Natural killer cell (primary cell): Measurements from ENCODE around the gene FOXP1. TPM values are rescaled to one million over a fixed set of nuclear protein-coding genes. Genes with fewer than 3 reads are reported as not detected.

ENCODE experiments used
- ATAC-seq, 3 donors: fragments of 150-1000 bp in 2 of 3; fragments of 200-7000 bp in 1 of 3; cut with Tn5 transposase; 1 replicate in 1 of 3; 2 replicates in 2 of 3; pipeline ENCODE4 v1.10.0; 2021; ENCODE audit warnings: mild to moderate bottlenecking in 2 of 3, moderate library complexity in 2 of 3
- DNase-seq, 2 donors: peaks; one replicate each; pipeline versions ENCODE4 v3.0.0 to v3.0.0-alpha.2; 2013 to 2021; ENCODE audit warnings: mixed read lengths in 1 of 2
- H3K27ac ChIP-seq: one replicate; pipeline ENCODE4 v1.5.1; 2013; ENCODE audit warnings: mild to moderate bottlenecking, low read length
- H3K27me3 ChIP-seq: one replicate; pipeline ENCODE4 v1.6.1; 2013; ENCODE audit warnings: low read length; ENCODE audit not compliant: control insufficient read depth, insufficient read depth
- H3K36me3 ChIP-seq: one replicate; pipeline ENCODE4 v1.6.1; 2013; ENCODE audit warnings: low read length; ENCODE audit not compliant: control insufficient read depth, insufficient read depth
- H3K4me1 ChIP-seq: one replicate; pipeline ENCODE4 v1.6.1; 2013; ENCODE audit warnings: low read length; ENCODE audit not compliant: control insufficient read depth, insufficient read depth
- H3K4me3 ChIP-seq: one replicate; pipeline ENCODE4 v1.5.1; 2013; ENCODE audit warnings: low read length
- H3K9me3 ChIP-seq: one replicate; pipeline ENCODE4 v1.6.1; 2013; ENCODE audit warnings: low read length; ENCODE audit not compliant: control insufficient read depth, insufficient read depth
- H3K27ac Mint-ChIP-seq, 2 donors: one replicate each; pipeline ENCODE4 v1.8.0; 2022; ENCODE audit warnings: mild to moderate bottlenecking in 2 of 2, mixed read lengths in 2 of 2, moderate library complexity in 1 of 2
- H3K27me3 Mint-ChIP-seq, 2 donors: one replicate each; pipeline ENCODE4 v1.8.0; 2022; ENCODE audit warnings: low read depth in 2 of 2, mixed read lengths in 2 of 2
- H3K36me3 Mint-ChIP-seq: one replicate; pipeline ENCODE4 v1.8.0; 2022; ENCODE audit warnings: mixed read lengths
- H3K4me1 Mint-ChIP-seq, 2 donors: one replicate each; pipeline ENCODE4 v1.8.0; 2022; ENCODE audit warnings: mixed read lengths in 2 of 2
- H3K4me3 Mint-ChIP-seq: one replicate; pipeline ENCODE4 v1.8.0; 2022; ENCODE audit warnings: mild to moderate bottlenecking, moderate library complexity, mixed read lengths
- H3K9me3 Mint-ChIP-seq, 2 donors: one replicate each; pipeline ENCODE4 v1.8.0; 2022; ENCODE audit warnings: mixed read lengths in 2 of 2
- CTCF ChIP-seq: fragments of 200-600 bp; IDR thresholded peaks from one replicate; pipeline ENCODE4 v1.8.0; 2022; ENCODE audit warnings: antibody characterized with exemption
- WGBS: methylation state at CpG from one replicate; pipeline ENCODE4 v1.1.7; 2013; ENCODE audit warnings: missing lambda C conversion rate; ENCODE audit not compliant: insufficient coverage; 5-methylcytosine and 5-hydroxymethylcytosine counted together
- intact Hi-C: fragments of 100-400 bp; cut with micrococcal nuclease; formaldehyde crosslinking; loops from one replicate; pipeline ENCODE4 v1.14.2; 2022
- total RNA-seq, 4 donors: library from RNA; stranded (reverse); fragments of 120-200 nt in 1 of 4; gene quantifications; one replicate each; pipeline versions ENCODE4 v1.2.3 to v1.2.4, GENCODE V29; 2013 to 2022

FOXP1 gene
- total RNA-seq, 3 donors from 2014 or later (not counting 1 experiment from before 2014, with no cell fraction given), result 166 to 185 (median 166) TPM

GRCh38 chr3:71078199-71078598, 505.3 kb downstream of the FOXP1 start:
- Mint-ChIP-seq H3K4me3 (no peak overlapping the region), H3K27me3 (no peaks in the 10 kb centered on the region), H3K4me1 (peaks cover 68 to 71% of the 10 kb centered on the region in 2 donors), H3K27ac (peak overlapping the region; percentile 65 to 70), H3K36me3 (no peaks in the 10 kb centered on the region), H3K9me3 (no peaks in the 10 kb centered on the region)
- DNase-seq (no peak), ATAC-seq (no peak)
- intact Hi-C loops, result no loop called here
- no peaks in the 10 kb centered on the region for H3K27me3 ChIP-seq
- H3K9me3 ChIP-seq, result no peaks in the 10 kb centered on the region
- no peak overlapping the region for H3K27ac ChIP-seq
- H3K4me3 ChIP-seq, result no peak overlapping the region
- no peaks in the 10 kb centered on the region for H3K36me3 ChIP-seq
- WGBS, result 93% methylated on average over 2 of the region's 3 CpGs
- H3K4me1 ChIP-seq, result peaks cover 23% of the 10 kb centered on the region
- no peak for TF ChIP-seq CTCF

DNA sequence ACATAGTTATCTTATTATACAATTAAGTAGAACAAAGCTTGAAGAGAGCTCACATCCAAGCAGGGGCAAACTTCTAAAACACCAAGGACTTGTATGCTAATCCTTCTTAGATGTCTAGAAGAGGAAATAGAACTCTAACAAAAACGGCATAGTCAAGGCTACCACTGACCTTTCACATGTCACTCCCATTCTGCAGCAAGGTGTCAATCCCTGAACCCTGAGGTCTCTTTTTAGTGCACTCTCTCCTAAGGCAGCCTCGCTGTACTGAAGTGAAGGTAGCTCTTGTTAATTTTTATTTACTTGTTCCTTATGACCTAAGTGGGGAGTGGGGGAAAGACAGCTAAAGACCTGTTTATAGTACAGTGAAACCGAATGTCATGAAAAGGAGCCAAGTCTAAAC, 506.5 kb downstream of the FOXP1 start:
- Histone ChIP-seq H3K4me3 (no peak overlapping the region), H3K36me3 (no peaks in the 10 kb centered on the region), H3K27ac (no peak overlapping the region), H3K27me3 (no peaks in the 10 kb centered on the region), H3K4me1 (peaks cover 24% of the 10 kb centered on the region), H3K9me3 (no peaks in the 10 kb centered on the region)
- Mint-ChIP-seq H3K36me3 (no peaks in the 10 kb centered on the region), H3K27me3 (no peaks in the 10 kb centered on the region), H3K4me3 (no peak overlapping the region), H3K27ac (peak overlapping the region; percentile 65 to 70), H3K4me1 (peaks cover 75% of the 10 kb centered on the region in 2 donors), H3K9me3 (no peaks in the 10 kb centered on the region)
- intact Hi-C loops, result no loop called here
- 56% methylated on average over 3 of the region's 3 CpGs for WGBS
- TF ChIP-seq CTCF, result no peak
- no peak for DNase-seq
- no peak for ATAC-seq

DNA sequence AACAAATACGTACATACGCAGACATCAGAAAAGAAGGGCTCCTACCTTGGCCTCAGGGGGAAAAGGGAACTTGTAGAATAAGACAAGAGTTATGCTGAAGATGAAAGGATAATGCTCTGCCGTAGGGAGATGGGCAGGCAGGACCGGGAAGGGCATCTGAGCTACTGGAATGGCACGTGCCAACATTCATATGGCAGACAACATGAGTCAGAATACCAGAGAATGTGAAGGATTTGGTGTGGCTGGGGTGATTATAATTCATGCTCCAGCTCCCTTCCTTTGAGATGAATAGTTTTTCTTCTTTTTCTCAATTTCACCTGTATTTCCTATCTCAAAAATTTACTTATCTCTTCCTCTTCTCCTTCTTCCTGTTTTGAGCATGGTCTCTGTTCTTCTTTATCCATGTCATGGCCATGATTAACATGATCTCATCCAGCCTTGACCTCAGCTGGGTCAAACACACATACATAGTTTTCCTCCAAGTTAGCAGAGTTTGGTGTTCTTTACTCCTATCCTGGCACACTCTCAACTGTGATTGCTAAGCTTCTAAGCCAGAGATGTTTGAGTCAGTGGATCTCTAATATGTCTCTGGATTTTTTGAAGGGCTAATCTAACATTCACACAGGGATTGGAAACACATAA, 507.0 kb downstream of the FOXP1 start:
- peaks cover 27% of the 10 kb centered on the region for H3K4me1 ChIP-seq
- no peak overlapping the region for H3K4me3 ChIP-seq
- H3K36me3 ChIP-seq, result no peaks in the 10 kb centered on the region
- DNase-seq (no peak), ATAC-seq (no peak)
- Mint-ChIP-seq H3K27ac (peak overlapping the region; percentile 10 to 70), H3K4me3 (no peak overlapping the region), H3K36me3 (no peaks in the 10 kb centered on the region), H3K4me1 (peaks cover 76 to 78% of the 10 kb centered on the region in 2 donors), H3K9me3 (no peaks in the 10 kb centered on the region), H3K27me3 (no peaks in the 10 kb centered on the region)
- 99% methylated on average over 5 of the region's 5 CpGs for WGBS
- no peaks in the 10 kb centered on the region for H3K27me3 ChIP-seq
- intact Hi-C loops, result no loop called here
- no peak for TF ChIP-seq CTCF
- H3K9me3 ChIP-seq, result no peaks in the 10 kb centered on the region
- H3K27ac ChIP-seq, result no peak overlapping the region

DNA sequence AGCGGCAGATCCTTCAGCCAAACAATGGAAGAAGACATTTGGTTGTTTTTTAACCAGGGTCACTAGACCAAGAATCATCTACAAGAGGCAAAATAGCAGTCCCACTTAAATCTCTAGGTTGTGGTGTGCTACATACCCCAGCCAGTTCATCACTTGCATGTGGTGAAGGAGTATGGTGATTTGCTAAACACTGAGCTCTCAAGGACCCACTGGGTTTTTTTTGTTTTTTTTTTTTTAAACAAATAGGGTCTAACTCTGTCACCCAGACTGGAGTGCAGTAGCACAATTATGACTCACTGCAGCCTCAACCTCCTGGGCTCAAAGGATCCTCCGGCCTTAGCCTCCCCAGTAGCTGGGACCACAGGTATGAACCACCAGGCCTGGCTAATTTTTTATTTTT, 508.0 kb downstream of the FOXP1 start:
- Mint-ChIP-seq H3K27me3 (no peaks in the 10 kb centered on the region), H3K36me3 (no peaks in the 10 kb centered on the region), H3K4me3 (no peak overlapping the region), H3K4me1 (peaks cover 76 to 78% of the 10 kb centered on the region in 2 donors), H3K27ac (peak overlapping the region in 1 of 2 donors; percentile 59), H3K9me3 (no peaks in the 10 kb centered on the region)
- TF ChIP-seq CTCF, result no peak
- Histone ChIP-seq H3K4me1 (peaks cover 37% of the 10 kb centered on the region), H3K4me3 (no peak overlapping the region), H3K27me3 (no peaks in the 10 kb centered on the region), H3K36me3 (no peaks in the 10 kb centered on the region), H3K27ac (no peak overlapping the region), H3K9me3 (no peaks in the 10 kb centered on the region)
- ATAC-seq (no peak), DNase-seq (no peak)
- 100% methylated on average over 1 of the region's 2 CpGs for WGBS
- intact Hi-C loops, result no loop called here
